Measurements from ENCODE around the gene PILRA. TPM values are rescaled to one million over a fixed set of nuclear protein-coding genes. Genes with fewer than 3 reads are reported as not detected.

PILRA gene
- total and polyA plus RNA-seq, 2 of the 13 experiments (the other 11 are each of a cell fraction or from before 2014, with no cell fraction given), result 0.13 to 1.3 TPM

GRCh38 chr7:100428967-100429636 is 55.8 kb downstream of the PILRA start (continued):
- TF ChIP-seq ZXDC (CRISPR knock-in tag; IDR thresholded peaks at IDR 0.05) (no peak; the same call in 1 of the 2 replicates), ZNF232 (CRISPR knock-in tag; IDR thresholded peaks at IDR 0.05; ENCODE audit: borderline replicate concordance) (peak; percentile 57), ZNF263 (CRISPR knock-in tag; IDR thresholded peaks at IDR 0.05) (no peak), CHCHD3 (CRISPR knock-in tag; IDR thresholded peaks at IDR 0.05) (no peak), ZNF383 (CRISPR knock-in tag; IDR thresholded peaks at IDR 0.05; ENCODE audit: borderline replicate concordance) (peak; percentile 18; the same call in 1 of the 2 replicates), ZNF724P (CRISPR knock-in tag; IDR thresholded peaks at IDR 0.05; ENCODE audit: borderline replicate concordance) (no peak), ZNF678 (CRISPR knock-in tag; IDR thresholded peaks at IDR 0.05) (peak; percentile 28), HOXA5 (CRISPR knock-in tag; IDR thresholded peaks at IDR 0.05) (no peak; the same call in 1 of the 2 replicates), ZNF766 (CRISPR knock-in tag; IDR thresholded peaks at IDR 0.05; ENCODE audit: borderline replicate concordance) (no peak; the same call in none of the 2 replicates), MIXL1 (CRISPR knock-in tag; IDR thresholded peaks at IDR 0.05) (peak; percentile 74; the same call in 1 of the 2 replicates), SNAPC5 (CRISPR knock-in tag; IDR thresholded peaks at IDR 0.05; ENCODE audit: borderline replicate concordance) (no peak), ZNF549 (CRISPR knock-in tag; IDR thresholded peaks at IDR 0.05) (no peak), PATZ1 (CRISPR knock-in tag; IDR thresholded peaks at IDR 0.05) (peak; percentile 81), KDM5B (CRISPR knock-in tag; IDR thresholded peaks at IDR 0.05; ENCODE audit: borderline replicate concordance) (no peak), CREB3 (CRISPR knock-in tag; IDR thresholded peaks at IDR 0.05) (no peak), ZNF737 (CRISPR knock-in tag; IDR thresholded peaks at IDR 0.05; ENCODE audit: borderline replicate concordance) (no peak)

Measured in HepG2 (cell line).